ENCODE data around the gene ZNF580.

- TF ChIP-seq CTCF (IDR thresholded peaks at IDR 0.05) (no peak), POLR2A (IDR thresholded peaks at IDR 0.05) (no peak), EP300 (IDR thresholded peaks at IDR 0.05) (no peak)
Measured at GRCh38 chr19:55683449-55684261, 42.9 kb downstream of the ZNF580 start.

All from ovary (tissue), 3 donors.